B cell (primary cell): ENCODE data around the gene CLEC7A.

Experiments
- CTCF ChIP-seq: fragments of 200-600 bp; IDR thresholded peaks from one replicate; pipeline ENCODE4 v1.8.0; 2022; ENCODE audit warnings: antibody characterized with exemption, mild to moderate bottlenecking
- EZH2 ChIP-seq: IDR thresholded peaks from 2 replicates; pipeline ENCODE4 v1.6.1; 2012; ENCODE audit warnings: borderline replicate concordance, low read depth, mild to moderate bottlenecking, moderate library complexity, low read length; ENCODE audit not compliant: insufficient read depth, poor library complexity, severe bottlenecking

DNA sequence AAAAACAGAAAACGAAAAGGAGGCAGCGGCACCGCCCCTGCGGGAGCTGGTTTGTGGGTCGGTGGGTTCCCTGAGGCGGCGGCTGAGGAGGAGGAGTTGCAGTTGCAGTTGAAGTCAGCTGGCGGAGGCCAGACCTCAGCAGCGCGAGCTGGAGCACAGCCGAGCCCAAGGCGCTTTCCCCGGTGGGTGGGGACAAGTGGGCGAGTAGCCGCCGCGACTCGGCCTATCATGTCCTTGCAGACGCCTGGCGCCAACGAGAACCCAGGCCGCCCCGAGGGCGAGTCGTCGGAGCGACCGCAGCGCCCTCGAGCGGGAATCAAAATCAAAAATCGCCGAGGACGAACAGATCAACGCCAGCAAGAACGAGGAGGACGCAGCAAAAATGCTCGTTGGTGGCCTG, 18.5 kb downstream of the CLEC7A start:
- TF ChIP-seq EZH2 (no peak), CTCF (no peak)
